Measurements from ENCODE around the gene ZNF182. TPM values are rescaled to one million over a fixed set of nuclear protein-coding genes. Genes with fewer than 3 reads are reported as not detected.
"Not testable (repeated sequence)": the region's sequence is repeated elsewhere in the genome, so short reads cannot be mapped to it uniquely, and the experiment has no call there.

Gene ZNF182
- total RNA-seq, 1 donor: 4.6 TPM

- Histone ChIP-seq H3K27me3 (ENCODE audit: insufficient read depth, low read length) (no peaks in the 10 kb centered on the region), H3K4me3 (ENCODE audit: low read length) (no peak overlapping the region), H3K9me3 (ENCODE audit: low read depth, low read length) (no peaks in the 10 kb centered on the region), H3K4me1 (ENCODE audit: insufficient read depth, low read length) (peaks cover 11% of the 10 kb centered on the region)
Observed at GRCh38 chrX:47958761-47959342, 44.9 kb downstream of the ZNF182 start.

- not testable (repeated sequence) for H3K9me3 ChIP-seq (ENCODE audit: low read depth, low read length); H3K4me3 ChIP-seq (ENCODE audit: low read length); H3K27me3 ChIP-seq (ENCODE audit: insufficient read depth, low read length)
- peaks cover 11% of the 10 kb centered on the region for H3K4me1 ChIP-seq (ENCODE audit: insufficient read depth, low read length)
Observed at GRCh38 chrX:47958206-47958605, 45.6 kb downstream of the ZNF182 start.

GRCh38 chrX:47956016-47956415 lies 47.8 kb downstream of the ZNF182 start:
- Histone ChIP-seq H3K4me3 (ENCODE audit: low read length) (no peak overlapping the region), H3K4me1 (ENCODE audit: insufficient read depth, low read length) (peaks cover 11% of the 10 kb centered on the region), H3K27me3 (ENCODE audit: insufficient read depth, low read length) (no peaks in the 10 kb centered on the region), H3K9me3 (ENCODE audit: low read depth, low read length) (no peaks in the 10 kb centered on the region)

- not testable (repeated sequence) for H3K4me3 ChIP-seq (ENCODE audit: low read length); H3K27me3 ChIP-seq (ENCODE audit: insufficient read depth, low read length); H3K4me1 ChIP-seq (ENCODE audit: insufficient read depth, low read length); H3K9me3 ChIP-seq (ENCODE audit: low read depth, low read length)
Observed at GRCh38 chrX:47955295-47955694, 48.5 kb downstream of the ZNF182 start.

- Histone ChIP-seq H3K9me3 (ENCODE audit: low read depth, low read length) (no peaks in the 10 kb centered on the region), H3K4me1 (ENCODE audit: insufficient read depth, low read length) (no peaks in the 10 kb centered on the region), H3K27me3 (ENCODE audit: insufficient read depth, low read length) (no peaks in the 10 kb centered on the region), H3K4me3 (ENCODE audit: low read length) (no peak overlapping the region)
Observed at GRCh38 chrX:47941423-47941822, 62.4 kb downstream of the ZNF182 start.

GRCh38 chrX:47940448-47940847 lies 63.3 kb downstream of the ZNF182 start:
- H3K4me1 ChIP-seq (ENCODE audit: insufficient read depth, low read length): no peaks in the 10 kb centered on the region
- no peak overlapping the region for H3K4me3 ChIP-seq (ENCODE audit: low read length)
- H3K9me3 ChIP-seq (ENCODE audit: low read depth, low read length): no peaks in the 10 kb centered on the region
- no peaks in the 10 kb centered on the region for H3K27me3 ChIP-seq (ENCODE audit: insufficient read depth, low read length)

- Histone ChIP-seq H3K27me3 (ENCODE audit: insufficient read depth, low read length) (no peaks in the 10 kb centered on the region), H3K4me1 (ENCODE audit: insufficient read depth, low read length) (no peaks in the 10 kb centered on the region), H3K9me3 (ENCODE audit: low read depth, low read length) (no peaks in the 10 kb centered on the region), H3K4me3 (ENCODE audit: low read length) (no peak overlapping the region)
Observed at GRCh38 chrX:47936940-47937317, 66.9 kb downstream of the ZNF182 start.

GRCh38 chrX:47936224-47936939 lies 67.4 kb downstream of the ZNF182 start:
- H3K4me1 ChIP-seq (ENCODE audit: insufficient read depth, low read length): no peaks in the 10 kb centered on the region
- peak overlapping the region; percentile 3 for H3K4me3 ChIP-seq (ENCODE audit: low read length)
- H3K9me3 ChIP-seq (ENCODE audit: low read depth, low read length): no peaks in the 10 kb centered on the region
- H3K27me3 ChIP-seq (ENCODE audit: insufficient read depth, low read length): no peaks in the 10 kb centered on the region

GRCh38 chrX:47933946-47934345 lies 69.8 kb downstream of the ZNF182 start:
- Histone ChIP-seq H3K4me3 (ENCODE audit: low read length) (no peak overlapping the region), H3K27me3 (ENCODE audit: insufficient read depth, low read length) (no peaks in the 10 kb centered on the region), H3K9me3 (ENCODE audit: low read depth, low read length) (no peaks in the 10 kb centered on the region), H3K4me1 (ENCODE audit: insufficient read depth, low read length) (no peaks in the 10 kb centered on the region)

GRCh38 chrX:47931970-47932369 lies 71.8 kb downstream of the ZNF182 start:
- H3K4me3 ChIP-seq (ENCODE audit: low read length); H3K27me3 ChIP-seq (ENCODE audit: insufficient read depth, low read length); H3K4me1 ChIP-seq (ENCODE audit: insufficient read depth, low read length); H3K9me3 ChIP-seq (ENCODE audit: low read depth, low read length): not testable (repeated sequence)

GRCh38 chrX:47927212-47927611 lies 76.6 kb downstream of the ZNF182 start:
- H3K4me3 ChIP-seq (ENCODE audit: low read length): no peak overlapping the region
- no peaks in the 10 kb centered on the region for H3K27me3 ChIP-seq (ENCODE audit: insufficient read depth, low read length)
- no peaks in the 10 kb centered on the region for H3K4me1 ChIP-seq (ENCODE audit: insufficient read depth, low read length)
- H3K9me3 ChIP-seq (ENCODE audit: low read depth, low read length): no peaks in the 10 kb centered on the region

Other genes starting within 250 kb of the ZNF182 start
- gene ZNF81, start 167.1 kb downstream of the ZNF182 start, total RNA-seq: 3.7 TPM
- gene SPACA5, start 3.0 kb upstream of the ZNF182 start, total RNA-seq: not detected
- gene ZNF630, start 67.7 kb upstream of the ZNF182 start, total RNA-seq: 1.6 TPM
- not detected for gene SPACA5B, start 126.6 kb upstream of the ZNF182 start, total RNA-seq
- gene SSX5, start 192.8 kb upstream of the ZNF182 start, total RNA-seq: not detected